Body of pancreas (tissue), 4 donors: ENCODE results near the gene ZBED1.

Experiments used
- POLR2A ChIP-seq, 3 donors: fragments of 450-650 bp; IDR thresholded peaks; one replicate each; pipeline ENCODE4 v1.6.1; 2016; ENCODE audit warnings: antibody characterized with exemption in 3 of 3, mild to moderate bottlenecking in 2 of 3
- TF ChIP-seq, protein P1 (sequence below), 7 experiments: fragments of 450-650 bp in 4 of 7; fragments of 200-600 bp in 3 of 7; sonication (generic) in 3 of 7; IDR thresholded peaks; one replicate each; pipeline ENCODE4 v1.5.1; 2016 to 2019; ENCODE audit warnings: antibody characterized with exemption in 7 of 7

DNA sequence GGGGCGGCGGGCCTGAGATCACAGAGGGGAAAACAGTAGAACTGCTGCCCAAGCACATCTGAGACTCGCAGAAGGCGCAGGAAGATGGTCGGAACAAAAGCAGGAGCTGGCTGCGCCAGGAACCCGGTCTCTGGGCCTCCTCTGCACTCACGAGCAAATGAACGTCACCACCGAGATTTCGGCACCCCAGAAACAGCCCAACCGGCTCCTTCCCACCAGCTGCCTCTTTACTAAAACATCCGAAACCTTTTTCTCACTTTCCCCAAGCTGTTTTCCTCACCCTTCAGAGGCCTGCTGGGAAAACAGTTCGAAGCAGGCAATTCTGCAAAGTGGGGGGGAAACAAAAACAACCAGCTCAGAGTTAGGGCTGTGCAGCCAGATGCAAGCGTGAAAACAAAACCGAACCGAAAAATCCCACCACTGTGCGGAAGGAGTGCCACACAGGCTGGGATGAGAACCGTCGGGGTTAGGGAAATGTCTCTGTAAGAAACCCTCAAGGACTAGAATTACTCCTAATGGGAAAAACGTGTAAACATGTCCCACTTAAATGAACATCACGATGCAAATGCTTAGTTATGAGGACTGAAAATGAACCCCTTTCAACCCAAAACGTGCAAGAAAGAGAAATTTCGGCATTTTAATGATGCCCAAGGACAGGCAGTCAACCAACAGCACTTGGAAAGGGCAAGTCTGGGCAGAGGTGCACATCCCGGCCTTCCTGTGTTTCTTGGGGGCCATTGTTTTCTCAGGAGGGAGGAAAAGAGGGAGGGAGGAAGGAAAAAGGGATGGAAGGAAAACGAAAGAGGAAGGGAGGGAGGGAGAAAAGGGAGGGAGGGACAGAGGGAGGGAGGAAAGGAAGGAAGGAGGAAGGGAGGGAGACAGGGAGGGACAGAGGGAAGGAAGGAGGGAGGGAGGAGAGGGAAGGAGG, 15.8 kb downstream of the ZBED1 start:
- TF ChIP-seq POLR2A (IDR thresholded peaks at IDR 0.05): no peak
- TF ChIP-seq, protein P1, sequence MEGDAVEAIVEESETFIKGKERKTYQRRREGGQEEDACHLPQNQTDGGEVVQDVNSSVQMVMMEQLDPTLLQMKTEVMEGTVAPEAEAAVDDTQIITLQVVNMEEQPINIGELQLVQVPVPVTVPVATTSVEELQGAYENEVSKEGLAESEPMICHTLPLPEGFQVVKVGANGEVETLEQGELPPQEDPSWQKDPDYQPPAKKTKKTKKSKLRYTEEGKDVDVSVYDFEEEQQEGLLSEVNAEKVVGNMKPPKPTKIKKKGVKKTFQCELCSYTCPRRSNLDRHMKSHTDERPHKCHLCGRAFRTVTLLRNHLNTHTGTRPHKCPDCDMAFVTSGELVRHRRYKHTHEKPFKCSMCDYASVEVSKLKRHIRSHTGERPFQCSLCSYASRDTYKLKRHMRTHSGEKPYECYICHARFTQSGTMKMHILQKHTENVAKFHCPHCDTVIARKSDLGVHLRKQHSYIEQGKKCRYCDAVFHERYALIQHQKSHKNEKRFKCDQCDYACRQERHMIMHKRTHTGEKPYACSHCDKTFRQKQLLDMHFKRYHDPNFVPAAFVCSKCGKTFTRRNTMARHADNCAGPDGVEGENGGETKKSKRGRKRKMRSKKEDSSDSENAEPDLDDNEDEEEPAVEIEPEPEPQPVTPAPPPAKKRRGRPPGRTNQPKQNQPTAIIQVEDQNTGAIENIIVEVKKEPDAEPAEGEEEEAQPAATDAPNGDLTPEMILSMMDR (IDR thresholded peaks at IDR 0.05): no peak
